ENCODE data around the gene PRCC.

DNA sequence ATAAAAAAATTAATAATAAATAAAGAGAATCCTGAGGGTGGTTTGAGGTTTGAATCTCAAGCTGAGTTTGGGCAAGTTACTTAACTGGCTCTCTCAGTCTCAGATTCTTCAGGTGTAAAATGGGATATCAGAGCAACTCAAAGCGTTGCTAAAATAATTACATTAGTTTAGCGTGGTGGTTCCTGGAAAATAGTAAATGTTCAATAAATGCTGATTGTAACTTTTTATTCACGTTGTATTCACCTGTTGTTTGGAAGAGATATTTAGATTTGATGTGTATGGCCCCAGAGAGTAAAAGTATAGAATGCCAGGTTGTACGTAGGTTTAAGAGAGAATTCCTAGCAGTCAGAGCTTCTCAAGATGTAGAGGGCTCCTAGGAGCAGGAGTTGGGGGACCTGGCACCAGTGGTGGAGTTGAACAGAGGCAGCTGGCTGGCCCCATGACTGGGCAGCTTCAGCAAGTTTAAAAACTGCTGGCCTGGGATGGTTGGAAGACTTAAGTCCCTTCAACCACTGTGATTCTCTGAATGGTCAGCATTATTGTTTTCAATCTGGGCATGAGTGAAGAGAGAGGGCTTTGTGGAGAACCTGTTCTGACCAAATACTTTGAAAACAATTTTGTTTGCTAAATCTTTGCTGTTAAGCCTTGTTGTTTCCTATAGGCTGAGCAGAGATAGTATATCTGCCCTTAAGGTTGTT lies 22.4 kb downstream of the PRCC start:
- TF ChIP-seq, protein P1, sequence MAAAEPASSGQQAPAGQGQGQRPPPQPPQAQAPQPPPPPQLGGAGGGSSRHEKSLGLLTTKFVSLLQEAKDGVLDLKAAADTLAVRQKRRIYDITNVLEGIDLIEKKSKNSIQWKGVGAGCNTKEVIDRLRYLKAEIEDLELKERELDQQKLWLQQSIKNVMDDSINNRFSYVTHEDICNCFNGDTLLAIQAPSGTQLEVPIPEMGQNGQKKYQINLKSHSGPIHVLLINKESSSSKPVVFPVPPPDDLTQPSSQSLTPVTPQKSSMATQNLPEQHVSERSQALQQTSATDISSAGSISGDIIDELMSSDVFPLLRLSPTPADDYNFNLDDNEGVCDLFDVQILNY (CRISPR knock-in tag; conservative IDR thresholded peaks at IDR 0.05): no peak
- TF ChIP-seq ATF5 (CRISPR knock-in tag; IDR thresholded peaks at IDR 0.05; ENCODE audit: low read depth): no peak
- TF ChIP-seq ZNF558 (CRISPR knock-in tag; IDR thresholded peaks at IDR 0.05; ENCODE audit: borderline replicate concordance): no peak
- no peak for TF ChIP-seq KDM5A (IDR thresholded peaks at IDR 0.05; ENCODE audit: borderline replicate concordance, low read length)
- TF ChIP-seq CEBPB (IDR thresholded peaks at IDR 0.05; ENCODE audit: borderline replicate concordance, low read depth, low read length): no peak
- TF ChIP-seq RAD51 (IDR thresholded peaks at IDR 0.05; ENCODE audit: borderline replicate concordance): no peak
- no peak for TF ChIP-seq IKZF1 (IDR thresholded peaks at IDR 0.05)
- no peak for TF ChIP-seq IKZF5 (CRISPR knock-in tag; IDR thresholded peaks at IDR 0.05)
- no peak for TF ChIP-seq ZMYM3 (CRISPR knock-in tag; IDR thresholded peaks at IDR 0.05)
- TF ChIP-seq, protein P2, sequence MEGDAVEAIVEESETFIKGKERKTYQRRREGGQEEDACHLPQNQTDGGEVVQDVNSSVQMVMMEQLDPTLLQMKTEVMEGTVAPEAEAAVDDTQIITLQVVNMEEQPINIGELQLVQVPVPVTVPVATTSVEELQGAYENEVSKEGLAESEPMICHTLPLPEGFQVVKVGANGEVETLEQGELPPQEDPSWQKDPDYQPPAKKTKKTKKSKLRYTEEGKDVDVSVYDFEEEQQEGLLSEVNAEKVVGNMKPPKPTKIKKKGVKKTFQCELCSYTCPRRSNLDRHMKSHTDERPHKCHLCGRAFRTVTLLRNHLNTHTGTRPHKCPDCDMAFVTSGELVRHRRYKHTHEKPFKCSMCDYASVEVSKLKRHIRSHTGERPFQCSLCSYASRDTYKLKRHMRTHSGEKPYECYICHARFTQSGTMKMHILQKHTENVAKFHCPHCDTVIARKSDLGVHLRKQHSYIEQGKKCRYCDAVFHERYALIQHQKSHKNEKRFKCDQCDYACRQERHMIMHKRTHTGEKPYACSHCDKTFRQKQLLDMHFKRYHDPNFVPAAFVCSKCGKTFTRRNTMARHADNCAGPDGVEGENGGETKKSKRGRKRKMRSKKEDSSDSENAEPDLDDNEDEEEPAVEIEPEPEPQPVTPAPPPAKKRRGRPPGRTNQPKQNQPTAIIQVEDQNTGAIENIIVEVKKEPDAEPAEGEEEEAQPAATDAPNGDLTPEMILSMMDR (CRISPR knock-in tag; IDR thresholded peaks at IDR 0.05): no peak
- no peak for TF ChIP-seq ZFP62 (CRISPR knock-in tag; IDR thresholded peaks at IDR 0.05)
